GM21367 (cell line): Measurements from ENCODE around the gene ZBED1.
"Not testable (repeated sequence)": the region's sequence is repeated elsewhere in the genome, so short reads cannot be mapped to it uniquely, and the experiment has no call there.

Experiments used
- ATAC-seq: cut with Tn5 transposase; IDR thresholded peaks from one replicate; pipeline ENCODE4 v1.9.1; 2021; ENCODE audit not compliant: unreplicated experiment

The ZBED1 gene

DNA sequence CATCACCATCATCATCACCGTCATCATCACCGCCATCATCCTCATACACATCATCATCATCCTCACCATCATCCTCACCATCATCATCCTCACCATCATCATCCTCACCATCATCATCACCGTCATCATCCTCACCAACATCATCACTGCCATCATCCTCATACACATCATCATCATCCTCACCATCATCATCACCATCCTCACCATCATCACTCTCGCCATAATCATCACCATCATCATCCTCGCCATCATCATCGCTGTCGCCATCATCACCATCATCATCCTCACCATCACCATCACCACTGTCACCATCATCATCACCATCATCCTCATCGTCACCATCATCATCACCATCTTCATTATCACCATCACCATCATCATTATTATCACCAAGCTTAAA is 19.8 kb upstream of the ZBED1 start:
- ATAC-seq, result no peak

DNA sequence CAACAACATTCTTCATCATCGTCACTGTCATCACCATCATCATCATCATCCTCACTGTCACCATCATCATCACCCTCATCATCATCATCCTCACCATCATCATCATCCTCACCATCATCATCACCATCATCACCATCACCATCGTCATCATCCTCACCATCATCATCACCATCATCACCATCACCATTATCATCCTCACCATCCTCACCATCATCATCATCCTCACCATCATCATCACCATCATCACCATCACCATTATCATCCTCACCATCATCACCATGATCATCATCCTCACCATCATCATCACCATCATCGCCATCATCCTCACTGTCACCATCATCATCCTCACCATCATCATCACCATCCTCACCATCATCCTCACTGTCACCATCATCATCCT is 18.9 kb upstream of the ZBED1 start:
- not testable (repeated sequence) for ATAC-seq

DNA sequence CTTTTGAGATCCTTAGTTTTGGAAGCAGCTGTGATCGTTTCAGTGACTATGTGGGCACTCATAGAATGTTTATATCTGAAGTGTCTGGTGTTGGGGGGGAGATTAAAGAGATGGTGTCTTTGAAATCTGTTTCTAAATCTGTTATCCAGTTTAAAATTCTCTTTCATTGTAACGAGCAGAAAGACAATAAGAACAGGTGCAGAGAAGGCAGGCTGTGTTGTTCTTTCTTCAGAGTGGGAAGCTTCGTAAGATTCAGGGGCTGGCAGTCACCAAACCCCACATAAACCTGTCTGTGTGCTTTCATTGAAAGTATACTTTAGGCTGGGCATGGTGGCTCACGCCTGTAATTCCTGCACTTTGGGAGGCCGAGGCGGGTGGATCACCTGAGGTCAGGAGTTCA is 16.3 kb upstream of the ZBED1 start:
- no peak for ATAC-seq

DNA sequence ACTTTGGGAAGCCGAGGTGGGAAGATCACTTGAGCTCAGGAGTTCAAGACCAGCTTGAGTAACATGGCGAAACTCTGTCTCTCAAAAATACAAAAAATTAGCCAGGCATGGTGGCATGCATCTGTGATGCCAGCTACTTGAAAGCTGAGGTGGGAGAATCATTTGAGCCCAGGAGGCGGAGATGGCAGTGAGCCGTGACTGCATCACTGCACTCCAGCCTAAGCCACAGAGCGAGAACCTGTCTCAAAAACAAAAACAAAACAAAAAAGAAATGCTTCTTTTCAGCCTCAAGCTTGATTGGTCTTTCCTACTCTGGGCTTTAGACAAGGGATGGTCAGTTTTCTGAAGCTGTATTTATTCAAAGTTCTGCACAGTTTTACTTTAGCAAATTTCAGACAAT is 15.8 kb upstream of the ZBED1 start:
- peak; percentile 55 for ATAC-seq

DNA sequence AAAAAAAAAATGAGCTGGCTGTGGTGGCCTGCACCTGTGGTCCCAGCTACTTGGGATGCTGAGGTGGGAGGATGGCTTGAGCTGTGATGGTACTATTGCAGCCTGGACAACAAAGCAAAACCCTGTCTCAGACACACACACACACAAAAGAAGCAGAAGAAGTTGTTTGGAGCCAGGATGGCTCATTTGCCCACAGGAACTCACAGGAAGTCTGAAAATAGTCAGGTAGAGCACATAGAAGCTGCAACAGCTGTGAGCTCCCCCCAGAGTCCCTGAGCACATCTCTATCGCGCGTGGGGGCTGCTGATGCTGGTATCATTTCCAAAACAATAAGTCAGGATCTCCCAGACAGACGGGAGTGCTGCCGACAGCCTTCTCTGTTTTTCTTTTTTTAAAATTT is 13.4 kb upstream of the ZBED1 start:
- ATAC-seq, result no peak

DNA sequence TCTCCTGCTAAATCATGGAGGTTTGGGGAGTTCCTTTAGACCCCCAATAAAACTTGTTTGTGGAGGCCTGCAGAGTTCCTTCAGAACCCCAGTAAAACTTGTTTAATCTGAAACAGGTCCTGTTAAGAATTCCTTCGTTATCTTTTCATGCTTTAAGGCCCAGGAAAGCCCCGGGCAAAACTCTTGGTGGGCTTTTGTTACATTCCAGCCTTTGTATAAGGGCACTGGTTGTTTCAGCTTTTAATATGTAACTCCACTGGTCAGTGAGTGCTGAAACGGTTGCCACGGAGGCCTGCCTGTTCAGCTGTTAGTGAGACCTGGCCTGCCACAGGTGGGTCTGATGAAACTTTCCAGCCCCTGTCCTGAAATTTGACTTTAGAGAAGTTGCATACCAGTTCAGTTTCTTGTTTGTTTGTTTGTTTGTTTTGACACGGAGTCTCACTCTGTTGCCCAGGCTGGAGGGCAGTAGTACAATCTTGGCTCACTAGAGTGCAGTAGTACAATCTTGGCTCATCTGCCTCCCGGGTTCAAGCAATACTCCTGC is 12.4 kb upstream of the ZBED1 start:
- ATAC-seq, result no peak

DNA sequence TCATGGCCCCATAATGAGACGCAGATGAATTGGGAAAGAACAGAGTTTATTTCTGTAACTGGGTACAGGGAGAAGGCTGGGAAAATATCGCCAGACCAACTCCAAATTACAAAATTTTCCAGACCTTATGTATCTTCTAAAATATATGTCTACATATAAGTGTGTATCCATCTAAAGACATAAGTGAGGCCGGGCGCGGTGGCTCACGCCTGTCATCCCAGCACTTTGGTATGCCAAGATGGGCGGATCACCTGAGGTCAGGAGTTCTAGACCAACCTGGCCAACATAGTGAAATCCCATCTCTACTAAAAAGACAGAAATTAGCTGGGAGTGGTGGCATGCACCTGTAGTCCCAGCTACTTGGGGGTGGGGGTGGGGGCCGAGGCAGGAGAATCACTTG is 11.7 kb upstream of the ZBED1 start:
- ATAC-seq, result no peak

DNA sequence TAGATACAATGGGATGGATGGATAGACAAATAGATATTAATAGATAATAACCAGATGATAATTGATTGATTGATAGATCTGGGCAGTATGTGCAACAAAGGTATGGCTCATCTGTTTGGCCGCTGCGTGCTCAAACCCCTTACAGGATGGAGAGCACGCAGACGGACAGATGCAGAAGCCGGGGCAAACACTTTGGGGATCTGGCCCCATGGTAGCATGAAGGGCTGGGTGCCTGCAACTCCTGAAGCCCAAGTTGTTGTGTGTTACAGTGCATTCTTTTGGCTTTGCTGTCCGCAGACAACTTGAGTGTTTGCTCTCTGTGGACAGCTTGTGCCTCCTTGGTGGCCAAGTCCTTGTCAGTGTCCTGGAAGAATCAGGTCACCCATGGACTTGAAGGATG is 10.6 kb upstream of the ZBED1 start:
- ATAC-seq, result no peak

DNA sequence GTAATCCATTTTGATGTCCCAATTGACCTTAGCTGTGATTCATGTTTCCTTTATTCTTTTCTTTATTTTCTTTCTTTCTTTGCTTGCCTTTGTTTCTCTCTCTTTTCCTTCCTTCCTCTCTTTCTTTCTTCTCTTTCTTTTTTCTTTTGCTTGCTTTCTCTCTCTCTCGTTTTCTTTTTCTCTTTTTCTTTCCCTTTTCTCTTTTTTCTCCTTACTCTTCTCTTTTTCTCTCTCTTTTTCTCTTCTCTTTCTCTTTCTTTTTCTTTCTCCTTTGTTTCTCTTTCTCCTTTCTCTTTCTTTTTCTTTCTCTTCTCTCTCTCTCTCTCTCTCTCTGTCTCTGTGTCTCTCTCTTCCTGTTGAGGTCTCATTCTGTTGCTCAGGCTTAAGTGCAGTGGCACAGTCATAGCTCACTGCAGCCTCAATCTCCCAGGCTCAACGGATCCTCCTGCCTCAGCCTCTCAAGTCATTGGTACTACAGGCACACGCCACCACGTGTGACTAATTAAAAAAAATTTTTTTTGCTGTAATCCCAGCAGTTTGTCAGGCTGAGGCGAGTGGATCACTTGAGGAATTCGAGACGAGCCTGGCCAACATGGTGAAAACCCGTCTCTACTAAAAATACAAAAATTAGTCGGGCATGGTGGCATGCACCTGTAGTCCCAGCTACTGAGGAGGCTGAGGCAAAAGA is 8.0 kb upstream of the ZBED1 start:
- no peak for ATAC-seq

DNA sequence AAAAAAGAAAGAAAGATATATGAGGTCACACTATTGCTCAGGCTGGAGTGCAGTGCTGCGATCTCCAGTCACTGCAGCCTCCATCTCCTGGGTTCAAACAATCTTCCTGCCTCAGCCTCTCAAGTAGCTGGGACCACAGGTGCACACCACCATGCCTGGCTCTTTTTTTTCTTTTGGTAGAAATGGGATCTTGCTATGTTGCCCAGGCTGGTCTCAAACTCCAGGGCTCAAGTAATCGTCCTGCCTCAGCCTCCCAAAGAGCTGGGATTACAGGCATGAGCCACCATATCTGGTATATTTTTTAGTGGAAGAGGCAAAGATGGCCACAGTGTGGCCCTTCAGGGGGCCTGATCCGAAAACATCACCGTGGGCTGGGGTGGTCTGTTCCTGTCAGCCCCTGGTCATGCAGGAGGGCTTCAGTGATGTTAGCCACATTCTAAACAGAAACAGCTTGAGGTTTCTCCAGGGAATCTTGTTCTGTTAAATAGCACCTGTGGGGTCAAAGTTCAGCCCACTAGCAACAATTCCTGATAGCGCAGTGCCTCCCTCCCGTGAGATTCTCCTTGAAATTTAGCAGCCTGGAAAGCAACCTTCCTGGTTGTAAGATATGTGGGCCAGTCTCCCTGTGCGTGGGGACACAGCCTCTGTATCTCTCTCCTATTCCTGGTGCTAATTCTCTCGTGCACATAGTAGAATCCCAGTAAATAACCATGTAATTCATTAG is 7.3 kb upstream of the ZBED1 start:
- no peak for ATAC-seq

DNA sequence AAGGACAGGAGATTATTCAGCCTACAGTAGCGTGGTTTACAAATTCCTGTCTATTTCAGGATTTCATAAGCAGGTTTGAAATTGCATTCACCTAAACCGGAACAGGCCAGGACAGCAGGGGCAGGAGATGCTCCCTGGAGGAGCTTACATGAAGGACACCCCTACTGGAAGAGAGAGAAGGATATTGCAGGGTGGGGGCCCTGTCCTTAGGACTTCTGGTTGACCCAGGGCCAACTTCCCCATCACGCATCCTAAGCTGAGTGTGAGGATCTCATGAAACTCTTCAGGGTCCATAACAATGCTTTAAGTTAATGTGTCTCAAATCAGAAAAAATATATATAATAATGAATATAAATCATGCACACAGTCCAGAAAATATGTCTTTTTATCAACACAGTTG is 6.4 kb upstream of the ZBED1 start:
- ATAC-seq, result no peak

DNA sequence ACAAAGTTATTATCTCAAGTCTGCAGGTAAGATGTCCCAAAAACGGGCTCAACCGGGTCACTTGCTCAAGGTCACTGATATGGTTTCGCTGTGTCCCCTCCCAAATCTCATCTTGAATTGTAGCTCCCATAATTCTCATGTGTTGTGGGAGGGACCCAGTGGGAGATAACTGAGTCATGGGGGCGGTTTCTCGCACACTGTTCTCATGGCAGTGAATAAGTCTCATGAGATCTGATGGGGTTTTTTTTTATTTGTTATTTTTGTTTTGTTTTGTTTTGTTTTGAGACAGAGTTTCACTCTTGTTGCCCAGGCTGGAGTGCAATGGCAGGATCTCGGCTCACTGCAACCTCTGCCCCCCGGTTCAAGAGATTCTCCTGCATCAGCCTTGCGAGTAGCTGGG is 4.6 kb upstream of the ZBED1 start:
- not testable (repeated sequence) for ATAC-seq

DNA sequence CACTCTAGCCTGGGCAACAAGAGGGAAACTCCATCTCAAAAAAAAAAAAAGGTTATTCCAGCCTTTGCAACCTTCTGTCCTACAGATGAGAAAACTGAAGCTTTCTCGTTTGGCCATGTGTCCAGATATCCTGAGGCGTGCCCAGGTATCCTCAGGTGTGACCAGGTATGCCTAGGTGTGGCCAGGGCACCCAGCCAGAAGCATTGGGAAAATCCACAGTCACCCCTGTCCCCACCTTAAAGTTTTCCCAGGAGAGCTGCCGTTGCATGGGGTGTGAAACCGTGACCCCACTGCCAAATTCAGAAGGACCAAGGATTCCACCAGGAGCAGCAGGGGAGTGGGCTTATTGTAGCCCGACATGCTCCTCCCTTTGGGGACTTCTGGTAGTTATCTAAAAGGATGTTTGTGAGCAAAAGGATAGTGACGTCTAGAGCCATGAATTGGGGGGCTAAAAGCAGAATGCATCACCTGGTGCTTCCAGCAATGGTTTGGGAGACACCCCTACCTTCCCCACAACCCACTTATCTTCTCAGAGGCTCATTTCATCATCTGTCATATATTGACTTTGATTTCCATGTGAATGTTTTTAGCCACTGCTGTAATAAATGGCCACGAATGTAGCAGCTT is 4.0 kb upstream of the ZBED1 start:
- no peak for ATAC-seq

DNA sequence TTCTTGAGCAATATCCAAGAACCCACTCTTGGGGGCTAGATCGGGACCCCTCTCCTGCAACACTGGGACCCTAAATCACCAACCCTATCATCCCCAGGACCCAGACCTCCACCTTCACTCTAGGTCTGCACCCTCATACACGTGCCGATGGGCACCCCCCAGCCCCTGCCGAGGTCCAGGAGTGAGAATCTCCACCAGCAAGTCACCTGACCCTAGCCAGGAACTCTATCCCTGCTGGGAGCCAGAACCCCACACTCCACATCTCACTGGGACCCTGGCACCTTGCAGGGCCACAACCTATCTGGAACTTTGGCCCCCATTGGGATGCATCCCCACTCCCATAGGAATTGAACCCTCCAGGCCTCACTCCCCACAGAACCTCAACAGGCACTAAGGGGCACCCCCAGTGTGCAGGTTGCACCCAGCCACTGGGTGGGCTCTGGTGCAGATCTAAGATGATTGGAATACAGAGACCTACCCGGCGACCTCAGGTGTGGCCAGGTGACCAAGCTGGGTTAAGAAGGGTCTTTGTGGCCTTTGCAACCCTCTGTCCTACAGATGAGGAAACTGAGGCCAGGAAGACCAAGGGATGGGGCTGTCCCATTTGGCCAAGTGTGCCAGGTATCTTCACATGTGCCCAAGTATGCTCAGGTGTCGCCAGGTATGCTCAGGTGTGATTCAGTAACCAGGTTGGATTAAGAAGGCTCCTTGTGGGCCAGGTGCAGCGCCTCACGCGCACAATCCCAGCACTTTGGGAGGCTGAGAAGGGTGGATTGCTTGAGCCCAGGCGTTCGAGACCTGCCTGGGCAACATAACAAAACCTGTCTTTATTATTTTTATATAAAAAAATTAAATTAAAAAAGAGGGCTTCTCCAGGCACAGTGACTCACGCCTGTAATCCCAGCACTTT is 3.1 kb upstream of the ZBED1 start:
- no peak for ATAC-seq

DNA sequence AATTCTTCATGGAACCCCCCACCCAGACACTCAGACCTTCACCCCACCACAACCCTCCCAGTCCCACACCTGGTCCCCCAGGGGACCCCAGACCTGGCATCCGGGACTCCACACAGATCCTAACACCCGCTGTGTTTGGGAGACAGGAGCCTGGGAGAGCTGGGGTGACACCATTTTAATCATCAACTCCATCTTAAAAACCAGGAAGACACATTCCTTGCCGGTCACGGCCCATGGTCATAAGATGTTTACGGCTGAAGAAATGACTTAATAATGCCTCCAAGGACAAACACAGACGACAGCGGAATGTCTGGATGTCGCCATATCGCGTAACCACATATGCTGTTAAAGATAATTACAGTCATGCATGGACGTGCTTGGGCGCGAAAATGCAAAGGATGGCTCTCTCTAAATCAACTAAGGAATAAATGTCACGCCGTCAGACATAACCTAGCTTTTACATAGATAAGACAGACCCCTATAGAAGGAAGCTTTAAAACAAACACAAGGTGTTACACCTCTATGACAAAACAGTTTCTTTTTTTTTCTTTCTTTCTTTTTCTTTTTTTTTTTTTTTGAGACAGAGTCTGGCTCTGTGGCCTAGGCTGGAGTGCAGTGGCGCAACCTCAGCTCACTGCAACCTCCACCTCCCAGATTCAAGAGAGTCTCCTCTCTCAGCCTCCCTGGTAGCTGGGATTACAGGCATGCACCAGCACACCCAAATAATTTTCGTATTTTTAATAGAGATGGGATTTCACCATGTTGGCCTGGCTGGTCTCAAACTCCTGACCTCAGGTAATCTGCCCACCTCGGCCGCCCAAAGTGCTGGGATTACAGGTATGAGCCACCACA is 2.1 kb upstream of the ZBED1 start:
- ATAC-seq, result no peak

DNA sequence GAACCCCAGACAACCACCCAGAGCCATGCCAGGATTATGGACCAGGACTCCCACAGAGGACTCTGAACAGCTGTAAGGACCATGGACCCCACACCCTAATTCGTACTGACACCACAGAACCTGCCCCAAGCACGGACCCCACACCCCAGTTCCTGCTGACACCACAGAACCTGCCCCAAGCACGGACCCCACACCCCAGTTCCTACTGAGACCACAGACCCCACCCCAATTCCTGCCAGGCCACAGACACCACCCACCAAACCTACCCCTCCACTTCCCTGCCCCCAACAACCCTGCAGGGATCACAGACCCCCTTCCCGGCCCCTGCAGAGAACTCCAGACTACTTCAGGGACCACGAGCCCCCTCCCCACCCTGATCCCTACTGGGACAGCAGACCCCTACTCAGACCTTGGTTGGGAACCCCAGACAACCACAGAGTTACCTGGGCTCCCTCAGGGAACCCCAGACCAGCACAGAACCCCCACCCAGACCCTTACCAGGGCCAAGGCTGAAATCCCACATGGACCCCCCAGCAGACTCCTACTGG is 1.4 kb upstream of the ZBED1 start:
- no peak for ATAC-seq

DNA sequence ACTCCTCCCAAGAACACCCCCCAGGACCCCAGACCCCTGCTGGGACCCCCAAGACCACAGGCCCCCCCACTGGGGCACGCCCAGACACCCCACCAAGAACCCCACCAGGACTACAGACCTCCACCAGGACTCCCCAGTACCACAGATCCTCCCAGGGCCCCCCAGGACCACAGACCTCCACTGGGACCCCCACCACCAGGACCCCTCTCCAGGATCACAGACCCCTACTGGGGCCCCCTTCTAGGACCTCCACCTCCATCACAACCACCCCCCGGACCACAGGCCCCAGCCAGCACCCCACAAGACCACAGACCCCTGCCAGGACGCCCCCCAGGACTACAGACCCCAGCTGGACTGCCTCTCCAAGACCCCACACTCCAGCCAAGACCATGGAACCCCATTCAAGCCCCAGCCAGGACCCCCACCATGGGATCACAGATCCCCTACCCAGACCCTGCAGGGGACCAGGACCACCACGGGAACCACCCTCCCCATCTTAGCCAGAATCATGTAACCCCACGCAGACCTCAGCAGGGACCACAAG is 855 bp upstream of the ZBED1 start:
- ATAC-seq, result no peak

DNA sequence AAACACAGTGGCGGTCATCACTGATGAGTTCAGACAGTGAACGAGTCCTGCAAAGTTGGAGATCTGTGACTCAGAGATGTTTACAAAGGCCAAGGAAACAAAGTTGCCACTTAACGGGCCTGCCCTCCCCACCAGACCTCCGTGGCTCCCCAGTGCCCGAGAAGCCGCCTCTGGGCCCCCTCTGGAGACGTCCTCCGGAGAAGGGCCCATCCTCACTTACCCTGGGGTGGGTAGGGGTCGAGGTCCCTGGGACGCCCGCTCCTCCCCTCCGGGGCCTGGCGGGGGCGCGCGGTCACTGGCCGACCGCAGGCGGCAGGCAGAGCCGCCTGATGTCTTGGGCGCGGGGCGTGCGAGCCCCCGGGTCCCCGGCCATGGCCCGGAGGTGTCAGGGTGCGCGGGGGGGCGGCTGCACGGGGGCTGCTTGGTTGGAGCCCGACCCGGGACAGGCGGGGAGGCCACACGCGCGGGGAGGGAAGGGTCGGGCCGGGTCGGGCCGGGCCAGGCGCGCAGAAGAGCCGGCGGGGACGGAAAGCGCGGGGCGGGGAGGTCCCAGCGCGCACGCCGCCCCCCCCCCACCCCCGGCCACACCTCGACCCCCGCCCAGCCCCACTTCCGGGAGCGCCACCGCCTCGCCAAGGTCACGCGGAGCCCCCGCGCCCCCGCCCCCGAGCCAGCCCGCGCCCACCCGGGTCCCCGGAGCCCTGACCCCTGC is 529 bp downstream of the ZBED1 start:
- ATAC-seq, result peak; percentile 54

DNA sequence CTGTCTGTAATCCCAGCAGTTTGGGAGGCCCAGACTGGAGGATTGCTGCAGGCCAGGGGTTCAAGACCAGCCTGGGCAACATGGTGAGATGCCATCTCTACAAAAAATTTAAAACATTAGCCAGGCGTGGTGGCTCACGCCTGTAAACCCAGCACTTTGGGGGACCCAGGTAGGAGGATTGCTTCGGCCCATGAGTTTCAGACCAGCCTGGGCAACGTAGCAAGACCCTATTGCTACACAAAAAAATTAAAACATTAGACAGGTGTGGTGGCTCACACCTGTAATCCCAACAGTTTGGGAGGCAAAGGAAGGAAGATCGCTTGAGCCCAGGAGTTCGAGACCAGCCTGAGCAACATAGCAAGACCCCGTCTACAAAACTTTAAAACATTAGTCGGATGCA is 1.3 kb downstream of the ZBED1 start:
- ATAC-seq, result no peak
